NCI-H774 (cell line): Measurements from ENCODE around the gene ST6GAL1.

Source experiments
- DNase-seq: peaks from one replicate; lab custom pipeline; 2025; lab: John Stamatoyannopoulos, UW

Gene ST6GAL1

DNA sequence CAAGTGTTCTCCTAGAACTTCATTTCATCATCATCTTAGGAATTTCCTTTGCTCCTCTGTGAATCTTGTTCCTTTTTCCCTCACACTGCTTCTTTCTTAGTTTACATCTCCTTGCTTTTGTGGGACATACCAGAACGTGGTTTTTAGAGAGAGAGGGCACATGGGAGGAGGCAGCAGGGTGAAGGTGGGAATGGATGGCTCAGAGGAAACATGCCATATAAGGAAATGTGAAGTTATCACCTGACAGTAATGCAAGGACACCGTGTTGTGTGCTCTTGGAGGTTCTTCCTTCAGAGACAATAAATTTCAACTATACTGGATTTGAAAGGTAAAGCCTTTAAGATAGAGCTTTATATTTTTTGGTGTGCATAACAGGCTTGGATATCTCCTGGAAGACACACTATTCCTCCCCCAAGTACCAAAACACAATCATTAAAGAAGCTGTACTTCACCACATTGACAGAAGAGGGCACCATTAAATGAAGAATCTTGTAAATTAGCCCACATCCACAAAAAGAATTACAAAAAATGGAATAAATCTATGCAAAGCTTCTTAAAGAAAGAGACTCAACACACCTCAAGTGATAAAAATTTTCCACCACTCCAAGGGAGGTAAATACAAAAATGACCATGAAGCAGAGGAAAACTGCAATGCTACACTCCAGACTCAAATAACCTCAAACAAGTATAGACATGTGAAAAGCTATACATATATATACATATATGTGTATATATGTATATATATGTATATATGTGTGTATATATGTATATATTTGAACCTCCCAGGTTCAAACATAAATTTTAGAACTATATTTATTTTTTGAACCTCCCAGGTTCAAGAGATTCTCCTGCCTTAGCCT, 182.8 kb downstream of the ST6GAL1 start:
- no peak for DNase-seq

DNA sequence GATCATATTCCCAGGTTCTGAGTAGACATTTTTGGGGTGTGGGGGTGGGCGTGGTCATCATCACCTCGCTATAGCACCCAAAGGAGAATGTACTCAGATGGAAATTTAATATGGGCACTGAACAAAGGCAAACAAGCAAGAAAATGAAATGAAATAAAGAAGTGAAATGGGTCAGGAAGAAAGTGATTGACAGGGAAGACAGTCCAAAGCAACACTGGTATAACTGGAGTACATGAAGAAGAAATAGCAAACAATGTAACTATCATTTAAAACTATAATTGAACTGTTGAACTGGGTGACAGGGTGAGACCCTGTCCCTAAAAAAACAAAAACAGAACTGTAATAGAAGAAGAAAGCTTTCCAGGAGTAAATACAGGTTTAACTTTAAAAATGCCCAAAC, 184.2 kb downstream of the ST6GAL1 start:
- DNase-seq: no peak

DNA sequence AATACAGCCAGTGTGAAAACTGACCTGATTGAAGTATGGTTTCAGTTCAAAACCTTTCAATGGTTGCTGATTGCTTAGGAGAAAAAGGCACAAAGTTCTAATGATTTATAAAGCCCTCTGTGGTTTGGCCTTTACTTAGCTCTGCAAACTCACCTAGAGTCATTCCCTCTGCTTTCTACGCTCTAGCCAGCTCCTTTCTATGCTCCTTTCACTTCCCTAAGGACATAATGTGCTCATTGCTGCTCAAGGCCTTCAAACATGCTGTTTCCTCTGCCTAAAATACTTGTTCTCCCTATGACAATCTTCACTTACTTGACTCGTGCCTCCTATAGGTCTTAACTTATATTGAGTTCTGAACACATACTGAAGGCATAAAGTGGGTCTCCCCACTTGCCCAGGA, 190.0 kb downstream of the ST6GAL1 start:
- no peak for DNase-seq

DNA sequence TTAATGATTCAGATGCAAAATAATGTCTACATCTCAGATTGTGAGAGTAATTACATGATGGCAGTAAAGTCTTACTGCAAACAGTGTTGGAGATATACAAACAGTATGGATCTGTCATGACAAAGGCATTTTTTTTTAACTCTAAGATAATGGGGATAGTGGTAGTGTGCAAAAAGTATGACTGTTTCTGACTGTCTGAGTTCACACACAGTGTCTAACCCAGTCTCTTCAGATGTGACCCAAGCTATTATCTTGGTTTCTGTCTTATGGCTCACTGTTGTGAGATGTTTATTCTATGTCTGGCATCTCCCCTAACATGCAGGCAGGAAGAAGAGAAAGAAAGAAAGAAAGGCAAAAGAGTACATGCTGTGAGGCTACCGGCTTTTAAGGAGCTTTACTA, 191.9 kb downstream of the ST6GAL1 start:
- DNase-seq: no peak

DNA sequence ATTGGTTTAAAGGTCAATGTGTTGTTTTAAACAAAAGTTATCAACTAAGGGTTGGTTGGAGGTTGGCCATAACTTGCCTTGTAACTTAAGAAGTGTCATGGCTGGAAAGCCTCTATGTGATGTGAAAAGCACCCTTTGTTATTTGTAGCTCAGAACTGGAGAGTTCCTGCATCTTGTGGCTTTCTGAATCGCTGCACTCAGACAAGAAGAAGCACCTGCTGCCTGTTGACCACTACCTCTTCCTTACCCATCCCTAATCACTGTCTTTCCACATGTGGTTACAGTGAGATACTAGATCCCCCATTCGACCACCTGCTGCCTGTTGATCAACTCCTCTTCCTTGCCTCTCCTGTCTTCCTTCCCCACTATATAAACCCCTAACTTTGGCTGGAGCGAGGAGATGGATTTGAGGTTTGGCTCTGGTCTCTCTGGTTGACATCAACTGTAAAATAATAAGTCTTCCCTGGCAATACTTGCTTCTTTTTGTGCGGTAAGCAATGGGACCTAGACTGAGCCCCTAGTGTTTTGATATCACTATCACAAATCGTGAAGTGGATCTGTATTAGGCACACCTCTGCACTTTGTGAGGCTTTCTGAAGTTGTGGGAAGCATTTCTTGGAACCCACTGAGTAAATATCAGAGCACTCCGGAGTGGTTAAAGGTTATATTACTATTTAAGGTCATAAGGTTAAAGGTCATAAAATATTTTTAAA, 195.1 kb downstream of the ST6GAL1 start:
- no peak for DNase-seq
